GM18499 (cell line): ENCODE results near the gene TGM4.
"Not testable (repeated sequence)": the region's sequence is repeated elsewhere in the genome, so short reads cannot be mapped to it uniquely, and the experiment has no call there.

Experiments
- ATAC-seq: cut with Tn5 transposase; IDR thresholded peaks from one replicate; pipeline ENCODE4 v1.9.1; 2021; ENCODE audit warnings: moderate number of reproducible peaks; ENCODE audit not compliant: insufficient read depth, unreplicated experiment

TGM4 gene

GRCh38 chr3:44948239-44948638 lies 73.8 kb downstream of the TGM4 start:
- ATAC-seq = no peak

GRCh38 chr3:44949770-44950169 lies 75.4 kb downstream of the TGM4 start:
- not testable (repeated sequence) for ATAC-seq

GRCh38 chr3:44950275-44950734 lies 75.9 kb downstream of the TGM4 start:
- ATAC-seq = no peak

DNA sequence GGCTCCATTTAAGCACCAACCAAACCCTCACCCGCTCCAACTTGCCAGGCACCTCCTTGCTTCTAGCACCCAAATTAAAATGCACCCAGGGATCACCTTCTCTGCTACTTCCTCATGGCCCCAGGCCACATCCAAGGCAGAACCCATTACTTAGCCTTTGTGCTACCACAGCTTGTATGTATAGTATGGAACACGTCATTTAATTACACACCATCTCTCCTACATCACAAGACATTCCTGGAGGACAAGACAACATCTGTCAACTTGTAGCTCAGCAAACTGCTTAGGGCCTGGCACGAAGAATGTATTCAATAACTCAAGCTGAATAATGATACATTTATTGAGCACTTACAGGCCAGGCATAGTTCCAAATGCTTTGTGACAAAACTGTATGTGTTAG lies 78.3 kb downstream of the TGM4 start:
- ATAC-seq = no peak

- no peak for ATAC-seq
Observed at GRCh38 chr3:44954304-44954703, 79.9 kb downstream of the TGM4 start.

DNA sequence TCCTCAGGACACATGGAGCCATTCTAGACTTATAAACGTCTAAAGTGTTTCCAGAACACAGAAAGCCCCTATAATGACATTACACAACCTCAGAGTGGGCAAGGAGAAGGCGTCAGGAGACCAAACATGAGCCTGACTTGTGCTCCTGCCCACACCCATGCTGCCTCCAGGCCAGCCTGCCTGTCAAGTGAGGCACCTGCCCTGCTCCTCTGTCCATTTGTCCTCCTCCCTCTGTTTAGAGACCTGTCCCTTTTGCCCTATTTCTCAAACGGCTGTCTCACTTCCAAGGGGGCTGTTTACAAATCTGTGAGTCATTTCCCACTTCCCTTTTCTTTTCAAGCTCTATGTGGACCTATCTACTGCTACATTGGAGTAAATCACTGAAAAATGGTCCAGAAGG lies 80.6 kb downstream of the TGM4 start:
- peak; percentile 70 for ATAC-seq

GRCh38 chr3:44955917-44956316 lies 81.5 kb downstream of the TGM4 start:
- ATAC-seq = no peak

GRCh38 chr3:44957986-44958385 lies 83.6 kb downstream of the TGM4 start:
- ATAC-seq = no peak

DNA sequence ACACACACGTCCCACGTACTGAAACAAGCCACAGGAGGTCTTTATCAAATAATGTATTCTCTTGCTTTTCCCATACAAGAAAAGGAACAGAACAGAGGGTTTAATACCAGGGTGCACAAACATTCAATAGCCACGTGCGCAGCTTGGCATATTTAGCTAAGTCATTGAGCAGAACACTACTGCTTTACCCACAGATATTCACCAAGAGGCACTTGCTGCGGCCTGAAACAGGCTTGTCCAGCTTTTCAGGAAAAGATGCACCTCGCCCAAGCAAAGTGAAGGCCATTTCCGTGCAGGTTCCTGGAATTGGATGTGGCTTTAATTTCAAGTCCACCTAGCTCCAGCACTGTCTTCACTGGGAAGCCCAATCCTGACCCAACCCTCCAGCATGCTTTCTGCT lies 84.0 kb downstream of the TGM4 start:
- no peak for ATAC-seq

- ATAC-seq = no peak
Observed at GRCh38 chr3:44960387-44961026, 86.1 kb downstream of the TGM4 start.

- no peak for ATAC-seq
Observed at GRCh38 chr3:44961888-44962287, 87.5 kb downstream of the TGM4 start.

GRCh38 chr3:44962621-44963393 lies 88.4 kb downstream of the TGM4 start:
- ATAC-seq = no peak

DNA sequence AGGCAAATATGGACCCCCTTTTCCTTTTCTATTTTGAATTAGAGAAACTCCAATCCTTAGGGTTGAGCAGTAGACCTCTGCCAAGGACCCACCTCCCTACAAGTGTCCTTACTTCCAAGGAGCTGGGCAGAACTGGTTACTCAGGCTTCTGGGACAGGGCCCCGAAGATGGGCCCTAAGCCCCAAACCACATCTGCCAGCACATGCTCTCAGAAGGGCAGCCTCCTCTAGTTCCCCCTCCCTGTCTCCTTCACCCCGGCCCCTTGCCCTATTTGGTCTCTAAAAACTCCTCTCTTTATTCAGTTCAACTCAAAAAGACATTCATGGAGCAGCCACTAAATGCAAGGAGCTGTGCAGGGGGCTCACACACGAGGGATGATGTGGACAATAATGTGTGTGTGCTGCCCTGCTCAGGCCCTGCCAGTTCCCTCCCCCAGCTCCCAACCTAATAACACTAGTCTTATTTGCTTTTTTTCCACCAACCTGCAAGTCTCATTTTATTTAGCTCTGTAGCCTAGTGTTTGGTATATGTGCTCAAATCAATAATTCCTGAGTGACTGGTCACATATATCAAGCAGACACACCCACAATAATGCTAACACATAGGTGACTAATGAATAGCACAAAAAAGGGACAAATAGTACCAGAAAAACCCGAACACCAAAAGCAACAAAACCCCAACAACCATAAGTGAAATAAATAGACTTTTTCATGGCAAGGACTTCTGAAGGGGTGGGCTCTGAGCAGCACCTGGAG lies 89.3 kb downstream of the TGM4 start:
- no peak for ATAC-seq
